ENCODE measurements around the gene MMP10.

The MMP10 gene

GRCh38 chr11:102763440-102763839, 17.0 kb downstream of the MMP10 start:
- TF ChIP-seq CTCF (IDR thresholded peaks at IDR 0.05; ENCODE audit: low read depth, low read length) (no peak), POLR2A (IDR thresholded peaks at IDR 0.05; ENCODE audit: extremely low read depth, insufficient read length) (no peak), MYC (IDR thresholded peaks at IDR 0.05; ENCODE audit: low read depth, low read length) (no peak), MAX (IDR thresholded peaks at IDR 0.05; ENCODE audit: low read depth, low read length) (no peak)
- no peak for DNase-seq (ENCODE audit: low read depth)
- no peak overlapping the region for H3K4me3 ChIP-seq (ENCODE audit: low read depth, low read length)

GRCh38 chr11:102762361-102762767, 18.1 kb downstream of the MMP10 start:
- TF ChIP-seq MYC (IDR thresholded peaks at IDR 0.05; ENCODE audit: low read depth, low read length) (no peak), CTCF (IDR thresholded peaks at IDR 0.05; ENCODE audit: low read depth, low read length) (no peak), MAX (IDR thresholded peaks at IDR 0.05; ENCODE audit: low read depth, low read length) (no peak), POLR2A (IDR thresholded peaks at IDR 0.05; ENCODE audit: extremely low read depth, insufficient read length) (no peak)
- no peak for DNase-seq (ENCODE audit: low read depth)
- no peak overlapping the region for H3K4me3 ChIP-seq (ENCODE audit: low read depth, low read length)

- H3K4me3 ChIP-seq (ENCODE audit: low read depth, low read length): no peak overlapping the region
- TF ChIP-seq CTCF (IDR thresholded peaks at IDR 0.05; ENCODE audit: low read depth, low read length): no peak
- TF ChIP-seq MAX (IDR thresholded peaks at IDR 0.05; ENCODE audit: low read depth, low read length): no peak
- no peak for TF ChIP-seq MYC (IDR thresholded peaks at IDR 0.05; ENCODE audit: low read depth, low read length)
- TF ChIP-seq POLR2A (IDR thresholded peaks at IDR 0.05; ENCODE audit: extremely low read depth, insufficient read length): no peak
- no peak for DNase-seq (ENCODE audit: low read depth)
These were observed 18.7 kb downstream of the MMP10 start for GRCh38 chr11:102761646-102762238.

GRCh38 chr11:102760344-102761035, 19.9 kb downstream of the MMP10 start:
- H3K4me3 ChIP-seq (ENCODE audit: low read depth, low read length): no peak overlapping the region
- TF ChIP-seq CTCF (IDR thresholded peaks at IDR 0.05; ENCODE audit: low read depth, low read length) (no peak), POLR2A (IDR thresholded peaks at IDR 0.05; ENCODE audit: extremely low read depth, insufficient read length) (no peak)
- peak; percentile 60 for DNase-seq (ENCODE audit: low read depth)

- no peak for TF ChIP-seq MAX (IDR thresholded peaks at IDR 0.05; ENCODE audit: low read depth, low read length)
- no peak for TF ChIP-seq MYC (IDR thresholded peaks at IDR 0.05; ENCODE audit: low read depth, low read length)
- TF ChIP-seq POLR2A (IDR thresholded peaks at IDR 0.05; ENCODE audit: extremely low read depth, insufficient read length): no peak
- TF ChIP-seq CTCF (IDR thresholded peaks at IDR 0.05; ENCODE audit: low read depth, low read length): no peak
- DNase-seq (ENCODE audit: low read depth): peak; percentile 41
- no peak overlapping the region for H3K4me3 ChIP-seq (ENCODE audit: low read depth, low read length)
These were observed 22.4 kb downstream of the MMP10 start for GRCh38 chr11:102757823-102758549.
